HepG2 (cell line): ENCODE measurements around the gene CAPN2. TPM values are rescaled to one million over a fixed set of nuclear protein-coding genes. Genes with fewer than 3 reads are reported as not detected.

Experiments used
- ARID2 ChIP-seq: sonication (generic); formaldehyde crosslinking; IDR thresholded peaks from 2 replicates; pipeline ENCODE4 v1.8.1; 2022; ENCODE audit warnings: mild to moderate bottlenecking, missing genetic modification reagents, borderline replicate concordance
- CBX2 ChIP-seq, 2 experiments: fragments of 200-600 bp in 1 of 2; sonication (generic); formaldehyde crosslinking in 1 of 2; IDR thresholded peaks; 2 replicates each; pipeline versions ENCODE4 v1.7.0 to v1.8.1; 2018 to 2022; ENCODE audit warnings: low read depth in 2 of 2, low read length in 1 of 2, mild to moderate bottlenecking in 1 of 2, missing genetic modification reagents in 1 of 2
- ELF3 ChIP-seq: IDR thresholded peaks from 2 replicates; pipeline ENCODE4 v1.6.1; 2016; ENCODE audit warnings: missing genetic modification reagents, missing compliant biosample characterization
- GATAD1 ChIP-seq: IDR thresholded peaks from 2 replicates; pipeline ENCODE4 v1.6.1; 2016; ENCODE audit warnings: missing genetic modification reagents, missing compliant biosample characterization
- KDM1A ChIP-seq: IDR thresholded peaks from 2 replicates; pipeline ENCODE4 v1.6.1; 2016; ENCODE audit warnings: missing compliant biosample characterization
- MATR3 ChIP-seq: sonication (generic); formaldehyde crosslinking; IDR thresholded peaks from 2 replicates; pipeline ENCODE4 v1.4.0; 2020; ENCODE audit warnings: missing genetic modification reagents
- MIXL1 ChIP-seq: IDR thresholded peaks from 2 replicates; pipeline ENCODE4 v1.6.1; 2016
- NFKBIZ ChIP-seq: IDR thresholded peaks from 2 replicates; pipeline ENCODE4 v1.6.1; 2018; ENCODE audit warnings: missing genetic modification reagents, missing compliant biosample characterization
- RBAK ChIP-seq: sonication (generic); formaldehyde crosslinking; IDR thresholded peaks from 2 replicates; pipeline ENCODE4 v1.5.1; 2020; ENCODE audit warnings: mild to moderate bottlenecking, missing genetic modification reagents
- SAP130 ChIP-seq: IDR thresholded peaks from 2 replicates; pipeline ENCODE4 v1.6.1; 2016; ENCODE audit warnings: low read depth
- SMC3 ChIP-seq: IDR thresholded peaks from 2 replicates; pipeline ENCODE4 v1.6.1; 2011; ENCODE audit warnings: low read length, improper control_type of control experiment
- ZNF501 ChIP-seq: sonication (generic); formaldehyde crosslinking; IDR thresholded peaks from 2 replicates; pipeline ENCODE4 v1.5.1; 2020; ENCODE audit warnings: mild to moderate bottlenecking, moderate library complexity, missing genetic modification reagents
- ZNF616 ChIP-seq: sonication (generic); formaldehyde crosslinking; IDR thresholded peaks from 2 replicates; pipeline ENCODE4 v1.5.0; 2020; ENCODE audit warnings: low read depth, mild to moderate bottlenecking, missing genetic modification reagents
- ZNF761 ChIP-seq: sonication (generic); formaldehyde crosslinking; conservative IDR thresholded peaks from 2 replicates; pipeline ENCODE4 v1.4.0; 2020; ENCODE audit warnings: mild to moderate bottlenecking, missing genetic modification reagents
- ZNF792 ChIP-seq: IDR thresholded peaks from 2 replicates; pipeline ENCODE4 v1.6.1; 2016
- polyA plus RNA-seq, 8 experiments: library from polyadenylated mRNA; depleted of rRNA in 3 of 8; stranded (reverse) in 7 of 8; unstranded in 1 of 8; fragments of >200 nt; fragmentation: Illumina TruSeq in 4 of 8; extraction: Trizol in 4 of 8; gene quantifications; 2 replicates each; pipeline versions ENCODE4 v1.2.1 to v1.2.3, GENCODE V29; 2011 to 2016; ENCODE audit warnings: low read depth in 4 of 8, missing spikeins in 1 of 8, mixed read lengths in 1 of 8; ENCODE audit not compliant: insufficient read depth in 1 of 8
- total RNA-seq, 5 experiments: library from RNA; depleted of rRNA; stranded (reverse); fragments of >200 nt; fragmentation: Illumina TruSeq; extraction: Trizol; gene quantifications; 2 replicates each; pipeline ENCODE4 v1.2.3, GENCODE V29; 2016; ENCODE audit warnings: low read depth in 1 of 5
- TF ChIP-seq, protein P1 (sequence below): IDR thresholded peaks from 2 replicates; pipeline ENCODE4 v1.6.1; 2018; ENCODE audit warnings: missing genetic modification reagents, mild to moderate bottlenecking, missing compliant biosample characterization
- TF ChIP-seq, protein P2 (sequence below): sonication (generic); formaldehyde crosslinking; IDR thresholded peaks from 2 replicates; pipeline ENCODE4 v1.8.1; 2023; ENCODE audit warnings: mild to moderate bottlenecking, missing genetic modification reagents, borderline replicate concordance

The CAPN2 gene
- total and polyA plus RNA-seq, 2 of the 13 experiments (the other 11 are each of a cell fraction or from before 2014, with no cell fraction given), result 6.2 to 7.4 TPM

DNA sequence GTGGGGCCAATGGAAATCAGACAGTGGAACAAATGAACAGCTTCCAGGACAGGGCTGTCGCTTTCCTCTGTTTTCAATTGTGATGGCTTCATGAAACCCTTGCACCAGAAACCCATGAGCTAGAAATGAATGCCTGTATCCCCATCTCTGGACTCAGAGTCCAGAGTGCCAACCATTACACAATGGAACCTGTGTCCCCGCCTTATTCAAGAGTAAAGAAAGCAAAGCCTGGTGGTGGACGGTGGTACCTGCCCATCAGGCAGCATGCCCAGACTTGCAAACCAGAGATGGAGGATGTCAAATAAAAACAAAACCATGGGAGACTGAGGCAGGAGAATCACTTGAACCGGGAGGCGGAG lies 4.4 kb upstream of the CAPN2 start (continued):
- TF ChIP-seq ARID2 (no peak), ZNF616 (CRISPR knock-in tag) (no peak), SMC3 (0 out of 2 replicates have a peak, but pooled peaks have one; percentile 16), GATAD1 (CRISPR knock-in tag) (0 out of 2 replicates have a peak, but pooled peaks have one; percentile 14), KDM1A (CRISPR knock-in tag) (peak; percentile 85), ZNF761 (CRISPR knock-in tag) (no peak), SAP130 (CRISPR knock-in tag) (peak; percentile 53; the same call in 1 of the 2 replicates), ZNF501 (CRISPR knock-in tag) (no peak), MATR3 (CRISPR knock-in tag) (no peak), ZNF792 (CRISPR knock-in tag) (no peak), NFKBIZ (CRISPR knock-in tag) (no peak), RBAK (CRISPR knock-in tag) (no peak), MIXL1 (CRISPR knock-in tag) (0 out of 2 replicates have a peak, but pooled peaks have one; percentile 19), CBX2 (IDR thresholded peaks at IDR 0.05; ENCODE audit: low read depth, low read length) (no peak), CBX2 (CRISPR knock-in tag; IDR thresholded peaks at IDR 0.05; ENCODE audit: low read depth) (no peak), ELF3 (CRISPR knock-in tag) (peak; percentile 50; the same call in 1 of the 2 replicates)
- TF ChIP-seq, protein P1, sequence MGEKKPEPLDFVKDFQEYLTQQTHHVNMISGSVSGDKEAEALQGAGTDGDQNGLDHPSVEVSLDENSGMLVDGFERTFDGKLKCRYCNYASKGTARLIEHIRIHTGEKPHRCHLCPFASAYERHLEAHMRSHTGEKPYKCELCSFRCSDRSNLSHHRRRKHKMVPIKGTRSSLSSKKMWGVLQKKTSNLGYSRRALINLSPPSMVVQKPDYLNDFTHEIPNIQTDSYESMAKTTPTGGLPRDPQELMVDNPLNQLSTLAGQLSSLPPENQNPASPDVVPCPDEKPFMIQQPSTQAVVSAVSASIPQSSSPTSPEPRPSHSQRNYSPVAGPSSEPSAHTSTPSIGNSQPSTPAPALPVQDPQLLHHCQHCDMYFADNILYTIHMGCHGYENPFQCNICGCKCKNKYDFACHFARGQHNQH (CRISPR knock-in tag), result 0 out of 2 replicates have a peak, but pooled peaks have one; percentile 39
- TF ChIP-seq, protein P2, sequence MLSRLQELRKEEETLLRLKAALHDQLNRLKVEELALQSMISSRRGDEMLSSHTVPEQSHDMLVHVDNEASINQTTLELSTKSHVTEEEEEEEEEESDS (CRISPR knock-in tag), result no peak
